HG02840 (cell line): ENCODE data around the gene WDR48.

Experiments used
- ATAC-seq: cut with Tn5 transposase; IDR thresholded peaks from one replicate; pipeline ENCODE4 v1.9.1; 2021; ENCODE audit warnings: mild to moderate bottlenecking, moderate library complexity, moderate number of reproducible peaks; ENCODE audit not compliant: unreplicated experiment, low FRiP score

WDR48 gene

GRCh38 chr3:39099738-39100499, 48.1 kb downstream of the WDR48 start:
- no peak for ATAC-seq

GRCh38 chr3:39100500-39100886, 48.7 kb downstream of the WDR48 start:
- no peak for ATAC-seq

- no peak for ATAC-seq
Observed at GRCh38 chr3:39101022-39101689, 49.3 kb downstream of the WDR48 start.

GRCh38 chr3:39102504-39103323, 50.9 kb downstream of the WDR48 start:
- no peak for ATAC-seq

GRCh38 chr3:39103324-39103693, 51.5 kb downstream of the WDR48 start:
- ATAC-seq, result no peak

GRCh38 chr3:39103791-39104552, 52.2 kb downstream of the WDR48 start:
- no peak for ATAC-seq

- ATAC-seq, result no peak
Observed at GRCh38 chr3:39104961-39105686, 53.3 kb downstream of the WDR48 start.

GRCh38 chr3:39105687-39106063, 53.9 kb downstream of the WDR48 start:
- no peak for ATAC-seq

GRCh38 chr3:39106281-39106811, 54.5 kb downstream of the WDR48 start:
- no peak for ATAC-seq

GRCh38 chr3:39106851-39107387, 55.1 kb downstream of the WDR48 start:
- ATAC-seq, result peak; percentile 7

- ATAC-seq, result peak; percentile 49
Observed at GRCh38 chr3:39107388-39108199, 55.8 kb downstream of the WDR48 start, which contains the start of the genes GORASP1 and TTC21A. TSS of gene GORASP1 (minus strand) at chr3:39107627. CDS start at chr3:39107541, 86 bp downstream. TSS of gene TTC21A (plus strand) at chr3:39107680. CDS start at chr3:39107838, 158 bp downstream.

GRCh38 chr3:39108200-39108710, 56.4 kb downstream of the WDR48 start:
- peak; percentile 71 for ATAC-seq

- no peak for ATAC-seq
Observed at GRCh38 chr3:39109086-39109485, 57.3 kb downstream of the WDR48 start.

GRCh38 chr3:39110041-39110639, 58.3 kb downstream of the WDR48 start:
- ATAC-seq, result no peak

- ATAC-seq, result no peak
Observed at GRCh38 chr3:39112113-39112512, 60.3 kb downstream of the WDR48 start.

GRCh38 chr3:39112535-39112934, 60.7 kb downstream of the WDR48 start:
- ATAC-seq, result no peak

GRCh38 chr3:39113291-39113690, 61.5 kb downstream of the WDR48 start:
- ATAC-seq, result no peak

- ATAC-seq, result no peak
Observed at GRCh38 chr3:39114456-39114855, 62.6 kb downstream of the WDR48 start.
